Liver (tissue), 9 donors: ENCODE data around the gene PPA2. TPM values are rescaled to one million over a fixed set of nuclear protein-coding genes. Genes with fewer than 3 reads are reported as not detected.
"Not testable (repeated sequence)": the region's sequence is repeated elsewhere in the genome, so short reads cannot be mapped to it uniquely, and the experiment has no call there.

Experiments used
- DNase-seq: peaks from one replicate; pipeline ENCODE4 v3.0.0-alpha.2; 2017; ENCODE audit warnings: low spot score
- H3K27ac ChIP-seq, 2 donors: one replicate each; pipeline ENCODE4 v1.7.0; 2013; ENCODE audit warnings: inconsistent platforms in 2 of 2, low read length in 2 of 2, control low read depth in 1 of 2, low read depth in 1 of 2, mild to moderate bottlenecking in 1 of 2
- H3K27me3 ChIP-seq, 4 donors: one replicate each; pipeline versions ENCODE4 v1.6.1 to v1.7.0; 2013; ENCODE audit warnings: low read length in 3 of 4, inconsistent platforms in 1 of 4, mild to moderate bottlenecking in 1 of 4, moderate library complexity in 1 of 4; ENCODE audit not compliant: control insufficient read depth in 4 of 4, insufficient read depth in 4 of 4
- H3K36me3 ChIP-seq, 4 donors: one replicate each; pipeline versions ENCODE4 v1.6.1 to v1.7.0; 2013; ENCODE audit warnings: low read length in 3 of 4, mild to moderate bottlenecking in 3 of 4, low read depth in 1 of 4, moderate library complexity in 1 of 4; ENCODE audit not compliant: control insufficient read depth in 4 of 4, insufficient read depth in 3 of 4
- H3K4me1 ChIP-seq, 4 donors: one replicate each; pipeline versions ENCODE4 v1.6.1 to v1.7.0; 2013; ENCODE audit warnings: low read length in 3 of 4, mild to moderate bottlenecking in 3 of 4, moderate library complexity in 1 of 4; ENCODE audit not compliant: control insufficient read depth in 4 of 4, insufficient read depth in 4 of 4
- H3K4me3 ChIP-seq, 3 donors: one replicate each; pipeline versions ENCODE4 v1.6.1 to v1.7.0; 2013; ENCODE audit warnings: low read length in 3 of 3, control low read depth in 1 of 3, low read depth in 1 of 3, mild to moderate bottlenecking in 1 of 3
- H3K9ac ChIP-seq, 2 donors: one replicate each; pipeline ENCODE4 v1.7.0; 2013; ENCODE audit warnings: low read length in 2 of 2, mild to moderate bottlenecking in 2 of 2, moderate library complexity in 2 of 2, control low read depth in 1 of 2, low read depth in 1 of 2
- H3K9me3 ChIP-seq, 4 donors: one replicate each; pipeline versions ENCODE4 v1.6.1 to v1.7.0; 2013; ENCODE audit warnings: low read length in 3 of 4; ENCODE audit not compliant: control insufficient read depth in 4 of 4
- CTCF ChIP-seq: fragments of 150-350 bp; IDR thresholded peaks from 2 replicates; pipeline ENCODE4 v1.5.1; 2017; ENCODE audit warnings: improper control_type of control experiment, low read depth, low read length; ENCODE audit not compliant: missing input control
- EGR1 ChIP-seq, 2 donors: IDR thresholded peaks; 2 replicates each; pipeline ENCODE4 v1.6.1; 2016 to 2018; ENCODE audit warnings: antibody characterized with exemption in 2 of 2, low read depth in 2 of 2
- FOXA1 ChIP-seq: IDR thresholded peaks from 2 replicates; pipeline ENCODE4 v1.6.1; 2016; ENCODE audit warnings: antibody characterized with exemption
- FOXA2 ChIP-seq: IDR thresholded peaks from 2 replicates; pipeline ENCODE4 v1.6.1; 2016; ENCODE audit warnings: antibody characterized with exemption
- GABPA ChIP-seq, 2 donors: IDR thresholded peaks in 1 of 2; conservative IDR thresholded peaks in 1 of 2; 2 replicates each; pipeline ENCODE4 v1.6.1; 2016; ENCODE audit warnings: antibody characterized with exemption in 2 of 2, mild to moderate bottlenecking in 1 of 2, moderate library complexity in 1 of 2
- HNF4A ChIP-seq, 2 donors: conservative IDR thresholded peaks; 2 replicates each; pipeline ENCODE4 v1.6.1; 2016; ENCODE audit warnings: antibody characterized with exemption in 2 of 2, mild to moderate bottlenecking in 2 of 2
- MAX ChIP-seq: IDR thresholded peaks from 2 replicates; pipeline ENCODE4 v1.6.1; 2016; ENCODE audit warnings: antibody characterized with exemption
- NR2F2 ChIP-seq: IDR thresholded peaks from 2 replicates; pipeline ENCODE4 v1.6.1; 2016; ENCODE audit warnings: antibody characterized with exemption
- RAD21 ChIP-seq, 2 donors: IDR thresholded peaks; 2 replicates each; pipeline ENCODE4 v1.6.1; 2016; ENCODE audit warnings: antibody characterized with exemption in 2 of 2, mild to moderate bottlenecking in 2 of 2
- REST ChIP-seq: IDR thresholded peaks from 2 replicates; pipeline ENCODE4 v1.6.1; 2016; ENCODE audit warnings: antibody characterized with exemption, mild to moderate bottlenecking
- RXRA ChIP-seq, 2 donors: IDR thresholded peaks; 2 replicates each; pipeline ENCODE4 v1.6.1; 2017 to 2018; ENCODE audit warnings: antibody characterized with exemption in 2 of 2, mild to moderate bottlenecking in 1 of 2
- SP1 ChIP-seq: IDR thresholded peaks from 2 replicates; pipeline ENCODE4 v1.6.1; 2018; ENCODE audit warnings: antibody characterized with exemption, mild to moderate bottlenecking
- TAF1 ChIP-seq: conservative IDR thresholded peaks from 2 replicates; pipeline ENCODE4 v1.6.1; 2016; ENCODE audit warnings: antibody characterized with exemption, mild to moderate bottlenecking
- YY1 ChIP-seq: IDR thresholded peaks from 2 replicates; pipeline ENCODE4 v1.6.1; 2016; ENCODE audit warnings: antibody characterized with exemption, mild to moderate bottlenecking
- WGBS: extraction: QIAGEN DNeasy Blood & Tissue Kit; methylation state at CpG from one replicate; pipeline ENCODE4 v1.1.7; 2013; 5-methylcytosine and 5-hydroxymethylcytosine counted together
- polyA plus RNA-seq, 2 donors: library from polyadenylated mRNA; stranded (reverse) in 1 of 2; unstranded in 1 of 2; fragments of 200-250 nt in 1 of 2; fragments of >200 nt in 1 of 2; fragmentation: Nextera tagmentation in 1 of 2; extraction: Ambion mirVana in 1 of 2; gene quantifications; one replicate each; pipeline versions ENCODE4 v1.2.1 to v1.2.3, GENCODE V29; 2013 to 2015
- total RNA-seq, 2 donors: library from RNA; depleted of rRNA; stranded (reverse); fragments of >200 nt; gene quantifications; one replicate each; pipeline ENCODE4 v1.2.3, GENCODE V29; 2014
- donor health status: healthy.
- donor health status: healthy.
- donor health status: healthy.
- donor health status: healthy.
- donor health status: healthy.

PPA2 gene
- total and polyA plus RNA-seq, 4 donors, result 48.3 to 102 (median 70.8) TPM

GRCh38 chr4:105458541-105458940 lies 15.3 kb downstream of the PPA2 start:
- not testable (repeated sequence) for DNase-seq, H3K9me3 ChIP-seq
- WGBS, result 96% methylated on average over 11 of the region's 11 CpGs

GRCh38 chr4:105458001-105458400 lies 15.9 kb downstream of the PPA2 start:
- no peak for DNase-seq
- Histone ChIP-seq H3K4me3 (no peak overlapping the region), H3K27ac (no peak overlapping the region), H3K4me1 (peaks cover 0 to 2% (median 0%) of the 10 kb centered on the region in 4 donors), H3K36me3 (peaks cover 0 to 8% (median 3%) of the 10 kb centered on the region in 4 donors), H3K27me3 (no peaks in the 10 kb centered on the region), H3K9ac (no peak overlapping the region), H3K9me3 (no peaks in the 10 kb centered on the region)
- WGBS, result 93% methylated on average over 1 of the region's 1 CpG
- TF ChIP-seq FOXA1, result no peak
- TF ChIP-seq RXRA (IDR thresholded peaks at IDR 0.05), result no peak
- no peak for TF ChIP-seq CTCF
- no peak for TF ChIP-seq EGR1 (IDR thresholded peaks at IDR 0.05; ENCODE audit: low read depth in 2 of 2)
- no peak for TF ChIP-seq NR2F2
- TF ChIP-seq RAD21 (IDR thresholded peaks at IDR 0.05), result no peak
- TF ChIP-seq REST, result no peak
- no peak for TF ChIP-seq TAF1
- TF ChIP-seq SP1, result no peak

More at GRCh38 chr4:105458541-105458940, 15.3 kb downstream of the PPA2 start:
- not testable (repeated sequence) for H3K9ac ChIP-seq, H3K27ac ChIP-seq, H3K36me3 ChIP-seq, H3K4me1 ChIP-seq, H3K27me3 ChIP-seq, H3K4me3 ChIP-seq

GRCh38 chr4:105455998-105456397 lies 17.9 kb downstream of the PPA2 start:
- Histone ChIP-seq H3K9me3 (no peaks in the 10 kb centered on the region), H3K4me3 (no peak overlapping the region), H3K36me3 (peaks cover 1 to 8% (median 4%) of the 10 kb centered on the region in 4 donors), H3K27ac (no peak overlapping the region), H3K4me1 (peaks cover 0 to 3% (median 2%) of the 10 kb centered on the region in 4 donors), H3K27me3 (no peaks in the 10 kb centered on the region), H3K9ac (no peak overlapping the region)
- DNase-seq, result no peak
- 97% methylated on average over 2 of the region's 2 CpGs for WGBS
- TF ChIP-seq CTCF, result no peak
- no peak for TF ChIP-seq FOXA2
- TF ChIP-seq MAX, result no peak
- TF ChIP-seq EGR1 (IDR thresholded peaks at IDR 0.05; ENCODE audit: low read depth in 2 of 2), result no peak
- TF ChIP-seq REST, result no peak
- no peak for TF ChIP-seq SP1
- TF ChIP-seq YY1, result no peak
- TF ChIP-seq TAF1, result no peak
- no peak for TF ChIP-seq HNF4A (conservative IDR thresholded peaks at IDR 0.05)
- TF ChIP-seq GABPA (IDR thresholded peaks at IDR 0.05 in 1 of 2, conservative IDR thresholded peaks at IDR 0.05 in 1 of 2), result no peak
